Panc1 (cell line): ENCODE data around the gene BFAR.

Experiments
- CTCF ChIP-seq: fragments of 450-650 bp; IDR thresholded peaks from 2 replicates; pipeline ENCODE4 v1.5.1; 2017; ENCODE audit warnings: mild to moderate bottlenecking
- TF ChIP-seq, protein P1 (sequence below), 2 experiments: IDR thresholded peaks; 2 replicates each; pipeline ENCODE4 v1.6.1; 2011 to 2012; ENCODE audit warnings: low read depth in 2 of 2, control low read depth in 1 of 2, low read length in 1 of 2, mild to moderate bottlenecking in 1 of 2, moderate library complexity in 1 of 2; ENCODE audit not compliant: insufficient read depth in 1 of 2

GRCh38 chr16:14602443-14602963 lies 30.2 kb upstream of the BFAR start:
- TF ChIP-seq CTCF: no peak
- TF ChIP-seq, protein P1, sequence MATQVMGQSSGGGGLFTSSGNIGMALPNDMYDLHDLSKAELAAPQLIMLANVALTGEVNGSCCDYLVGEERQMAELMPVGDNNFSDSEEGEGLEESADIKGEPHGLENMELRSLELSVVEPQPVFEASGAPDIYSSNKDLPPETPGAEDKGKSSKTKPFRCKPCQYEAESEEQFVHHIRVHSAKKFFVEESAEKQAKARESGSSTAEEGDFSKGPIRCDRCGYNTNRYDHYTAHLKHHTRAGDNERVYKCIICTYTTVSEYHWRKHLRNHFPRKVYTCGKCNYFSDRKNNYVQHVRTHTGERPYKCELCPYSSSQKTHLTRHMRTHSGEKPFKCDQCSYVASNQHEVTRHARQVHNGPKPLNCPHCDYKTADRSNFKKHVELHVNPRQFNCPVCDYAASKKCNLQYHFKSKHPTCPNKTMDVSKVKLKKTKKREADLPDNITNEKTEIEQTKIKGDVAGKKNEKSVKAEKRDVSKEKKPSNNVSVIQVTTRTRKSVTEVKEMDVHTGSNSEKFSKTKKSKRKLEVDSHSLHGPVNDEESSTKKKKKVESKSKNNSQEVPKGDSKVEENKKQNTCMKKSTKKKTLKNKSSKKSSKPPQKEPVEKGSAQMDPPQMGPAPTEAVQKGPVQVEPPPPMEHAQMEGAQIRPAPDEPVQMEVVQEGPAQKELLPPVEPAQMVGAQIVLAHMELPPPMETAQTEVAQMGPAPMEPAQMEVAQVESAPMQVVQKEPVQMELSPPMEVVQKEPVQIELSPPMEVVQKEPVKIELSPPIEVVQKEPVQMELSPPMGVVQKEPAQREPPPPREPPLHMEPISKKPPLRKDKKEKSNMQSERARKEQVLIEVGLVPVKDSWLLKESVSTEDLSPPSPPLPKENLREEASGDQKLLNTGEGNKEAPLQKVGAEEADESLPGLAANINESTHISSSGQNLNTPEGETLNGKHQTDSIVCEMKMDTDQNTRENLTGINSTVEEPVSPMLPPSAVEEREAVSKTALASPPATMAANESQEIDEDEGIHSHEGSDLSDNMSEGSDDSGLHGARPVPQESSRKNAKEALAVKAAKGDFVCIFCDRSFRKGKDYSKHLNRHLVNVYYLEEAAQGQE (IDR thresholded peaks at IDR 0.05; ENCODE audit: insufficient read depth in 1 of 2, low read depth in 2 of 2, low read length in 1 of 2): no peak
